ENCODE measurements around the gene ATOSA. TPM values are rescaled to one million over a fixed set of nuclear protein-coding genes. Genes with fewer than 3 reads are reported as not detected.

ATOSA gene
- polyA plus RNA-seq, 1 donor from 2014 or later: 64.0 TPM

DNA sequence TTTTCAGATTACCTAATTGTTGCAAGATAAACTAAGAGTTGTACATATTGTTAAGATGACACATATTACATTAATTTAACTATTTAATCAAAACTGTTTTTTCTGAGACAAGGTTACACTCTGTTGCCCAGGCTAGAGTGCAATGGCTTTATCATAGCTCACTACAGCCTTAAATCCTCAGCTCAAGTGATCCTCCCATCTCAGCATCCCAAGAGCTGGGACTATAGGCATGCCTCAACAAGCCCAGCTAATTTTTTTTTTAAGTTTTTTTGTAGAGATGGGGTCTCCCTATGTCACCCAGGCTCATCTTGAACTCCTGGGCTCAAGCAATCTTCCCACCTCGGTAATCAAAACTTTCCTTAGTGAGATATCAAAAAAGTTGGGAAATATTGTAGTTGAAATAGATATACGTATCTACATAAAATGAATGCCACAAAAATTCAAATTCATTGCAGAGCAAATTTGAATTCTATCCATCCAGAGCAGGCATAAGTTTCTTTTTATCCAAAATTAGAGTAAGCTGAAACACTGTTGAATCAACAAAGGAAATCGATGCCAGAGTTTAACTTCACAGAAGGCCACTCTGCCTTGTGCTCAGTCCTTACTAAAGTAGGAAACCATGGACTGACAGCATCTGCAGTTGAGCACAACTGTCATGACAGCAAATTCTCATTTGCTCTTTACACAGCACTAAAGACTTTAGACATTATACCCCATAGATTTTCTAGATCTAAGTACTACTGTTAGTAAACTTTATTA lies 15.5 kb downstream of the ATOSA start:
- H3K9ac ChIP-seq (ENCODE audit: low read length): no peak overlapping the region
- H3K27me3 ChIP-seq (ENCODE audit: insufficient read depth, low read depth, low read length): no peaks in the 10 kb centered on the region
- TF ChIP-seq RAD21 (conservative IDR thresholded peaks at IDR 0.05) (no peak), MXI1 (conservative IDR thresholded peaks at IDR 0.05; ENCODE audit: poor library complexity, severe bottlenecking) (no peak), SMC3 (conservative IDR thresholded peaks at IDR 0.05; ENCODE audit: poor library complexity) (no peak), EP300 (conservative IDR thresholded peaks at IDR 0.05; ENCODE audit: poor library complexity, severe bottlenecking) (no peak)
- H3F3A ChIP-seq (ENCODE audit: insufficient read depth, low read length, poor library complexity, severe bottlenecking): no peaks in the 10 kb centered on the region
- H3K4me2 ChIP-seq (ENCODE audit: low read length): no peak overlapping the region
- no peaks in the 10 kb centered on the region for H3K9me2 ChIP-seq (ENCODE audit: insufficient read depth, low read length)
- peaks cover 7% of the 10 kb centered on the region for H3K36me3 ChIP-seq (ENCODE audit: insufficient read depth, low read length)
- H2AFZ ChIP-seq (ENCODE audit: low read depth, low read length): no peak overlapping the region
- H3K9me3 ChIP-seq (ENCODE audit: low read length): no peaks in the 10 kb centered on the region
- no peak overlapping the region for H3K27ac ChIP-seq (ENCODE audit: low read length)
- H3K4me3 ChIP-seq (ENCODE audit: low read length): no peak overlapping the region
- H4K20me1 ChIP-seq (ENCODE audit: insufficient read depth): no peaks in the 10 kb centered on the region
- peaks cover 5% of the 10 kb centered on the region for H3K79me2 ChIP-seq (replicated peaks; ENCODE audit: insufficient read depth, low read length)

DNA sequence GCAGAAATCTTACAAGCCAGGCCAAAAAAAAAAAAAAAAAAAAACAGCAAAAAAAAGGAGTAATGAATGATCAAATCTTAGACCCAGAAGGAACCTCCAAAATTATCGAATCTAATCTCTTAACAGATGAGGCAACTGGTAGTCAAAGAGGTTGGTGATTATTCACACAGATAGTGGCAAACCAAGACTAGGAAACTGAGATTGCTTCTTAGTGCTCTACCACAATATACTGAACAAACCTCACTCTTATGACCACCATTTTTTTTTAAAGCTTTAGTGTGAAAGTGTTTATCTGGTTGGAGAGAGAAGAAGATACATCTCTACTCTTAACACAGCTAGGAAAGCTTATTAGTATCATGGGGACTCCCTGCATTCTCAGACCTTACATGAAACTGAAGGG lies 17.3 kb downstream of the ATOSA start:
- TF ChIP-seq EP300 (conservative IDR thresholded peaks at IDR 0.05; ENCODE audit: poor library complexity, severe bottlenecking) (no peak), MXI1 (conservative IDR thresholded peaks at IDR 0.05; ENCODE audit: poor library complexity, severe bottlenecking) (no peak), RAD21 (conservative IDR thresholded peaks at IDR 0.05) (no peak)
- TF ChIP-seq, protein P1, sequence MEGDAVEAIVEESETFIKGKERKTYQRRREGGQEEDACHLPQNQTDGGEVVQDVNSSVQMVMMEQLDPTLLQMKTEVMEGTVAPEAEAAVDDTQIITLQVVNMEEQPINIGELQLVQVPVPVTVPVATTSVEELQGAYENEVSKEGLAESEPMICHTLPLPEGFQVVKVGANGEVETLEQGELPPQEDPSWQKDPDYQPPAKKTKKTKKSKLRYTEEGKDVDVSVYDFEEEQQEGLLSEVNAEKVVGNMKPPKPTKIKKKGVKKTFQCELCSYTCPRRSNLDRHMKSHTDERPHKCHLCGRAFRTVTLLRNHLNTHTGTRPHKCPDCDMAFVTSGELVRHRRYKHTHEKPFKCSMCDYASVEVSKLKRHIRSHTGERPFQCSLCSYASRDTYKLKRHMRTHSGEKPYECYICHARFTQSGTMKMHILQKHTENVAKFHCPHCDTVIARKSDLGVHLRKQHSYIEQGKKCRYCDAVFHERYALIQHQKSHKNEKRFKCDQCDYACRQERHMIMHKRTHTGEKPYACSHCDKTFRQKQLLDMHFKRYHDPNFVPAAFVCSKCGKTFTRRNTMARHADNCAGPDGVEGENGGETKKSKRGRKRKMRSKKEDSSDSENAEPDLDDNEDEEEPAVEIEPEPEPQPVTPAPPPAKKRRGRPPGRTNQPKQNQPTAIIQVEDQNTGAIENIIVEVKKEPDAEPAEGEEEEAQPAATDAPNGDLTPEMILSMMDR (IDR thresholded peaks at IDR 0.05; ENCODE audit: poor library complexity, severe bottlenecking): no peak
- Histone ChIP-seq H3K4me3 (ENCODE audit: low read length) (no peak overlapping the region), H3K79me2 (replicated peaks; ENCODE audit: insufficient read depth, low read length) (peaks cover 5% of the 10 kb centered on the region), H3F3A (ENCODE audit: insufficient read depth, low read length, poor library complexity, severe bottlenecking) (no peaks in the 10 kb centered on the region), H3K36me3 (ENCODE audit: insufficient read depth, low read length) (peaks cover 7% of the 10 kb centered on the region), H3K4me2 (ENCODE audit: low read length) (no peak overlapping the region), H3K9me3 (ENCODE audit: low read length) (no peaks in the 10 kb centered on the region), H3K9me2 (ENCODE audit: insufficient read depth, low read length) (no peaks in the 10 kb centered on the region), H3K27me3 (ENCODE audit: insufficient read depth, low read depth, low read length) (no peaks in the 10 kb centered on the region), H2AFZ (ENCODE audit: low read depth, low read length) (no peak overlapping the region), H4K20me1 (ENCODE audit: insufficient read depth) (no peaks in the 10 kb centered on the region), H3K9ac (ENCODE audit: low read length) (no peak overlapping the region), H3K27ac (ENCODE audit: low read length) (no peak overlapping the region)

DNA sequence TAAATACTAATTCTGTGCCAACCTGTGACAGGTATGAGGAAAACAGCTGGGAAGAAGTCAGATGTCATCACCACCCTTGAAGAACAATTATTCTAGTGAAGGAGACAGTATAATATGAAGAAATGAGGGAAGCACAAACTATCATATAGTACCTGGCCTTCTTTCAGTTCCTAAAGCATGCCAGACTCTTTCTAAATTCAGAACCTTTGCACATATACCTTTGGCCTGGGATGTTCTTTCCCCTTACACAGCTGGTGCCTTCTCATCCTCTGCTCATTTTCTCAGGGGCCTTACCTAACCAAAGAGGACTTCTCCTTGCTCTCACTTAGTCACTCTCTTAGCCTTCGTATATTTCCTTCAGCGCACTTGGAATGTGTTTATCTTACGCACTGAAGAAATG lies 19.0 kb downstream of the ATOSA start:
- H3K27ac ChIP-seq (ENCODE audit: low read length): no peak overlapping the region
- no peaks in the 10 kb centered on the region for H3K9me3 ChIP-seq (ENCODE audit: low read length)
- no peaks in the 10 kb centered on the region for H3K27me3 ChIP-seq (ENCODE audit: insufficient read depth, low read depth, low read length)
- H3K4me2 ChIP-seq (ENCODE audit: low read length): no peak overlapping the region
- H2AFZ ChIP-seq (ENCODE audit: low read depth, low read length): no peak overlapping the region
- no peaks in the 10 kb centered on the region for H3K79me2 ChIP-seq (replicated peaks; ENCODE audit: insufficient read depth, low read length)
- H4K20me1 ChIP-seq (ENCODE audit: insufficient read depth): no peaks in the 10 kb centered on the region
- no peak overlapping the region for H3K4me3 ChIP-seq (ENCODE audit: low read length)
- no peak overlapping the region for H3K9ac ChIP-seq (ENCODE audit: low read length)
- no peaks in the 10 kb centered on the region for H3K9me2 ChIP-seq (ENCODE audit: insufficient read depth, low read length)
- H3F3A ChIP-seq (ENCODE audit: insufficient read depth, low read length, poor library complexity, severe bottlenecking): no peaks in the 10 kb centered on the region
- no peaks in the 10 kb centered on the region for H3K36me3 ChIP-seq (ENCODE audit: insufficient read depth, low read length)
- TF ChIP-seq EP300 (conservative IDR thresholded peaks at IDR 0.05; ENCODE audit: poor library complexity, severe bottlenecking): no peak
- no peak for TF ChIP-seq EZH2 (IDR thresholded peaks at IDR 0.05; ENCODE audit: borderline replicate concordance, insufficient read depth, low read length, poor library complexity, severe bottlenecking)
- no peak for TF ChIP-seq SMC3 (conservative IDR thresholded peaks at IDR 0.05; ENCODE audit: poor library complexity)
- no peak for TF ChIP-seq RAD21 (conservative IDR thresholded peaks at IDR 0.05)
- TF ChIP-seq, protein P1 (IDR thresholded peaks at IDR 0.05; ENCODE audit: poor library complexity, severe bottlenecking): no peak
- no peak for TF ChIP-seq MXI1 (conservative IDR thresholded peaks at IDR 0.05; ENCODE audit: poor library complexity, severe bottlenecking)
- TF ChIP-seq POLR2AphosphoS5 (IDR thresholded peaks at IDR 0.05): no peak
- no peak for TF ChIP-seq TAF1 (IDR thresholded peaks at IDR 0.05; ENCODE audit: low read depth)
- TF ChIP-seq, protein P2, sequence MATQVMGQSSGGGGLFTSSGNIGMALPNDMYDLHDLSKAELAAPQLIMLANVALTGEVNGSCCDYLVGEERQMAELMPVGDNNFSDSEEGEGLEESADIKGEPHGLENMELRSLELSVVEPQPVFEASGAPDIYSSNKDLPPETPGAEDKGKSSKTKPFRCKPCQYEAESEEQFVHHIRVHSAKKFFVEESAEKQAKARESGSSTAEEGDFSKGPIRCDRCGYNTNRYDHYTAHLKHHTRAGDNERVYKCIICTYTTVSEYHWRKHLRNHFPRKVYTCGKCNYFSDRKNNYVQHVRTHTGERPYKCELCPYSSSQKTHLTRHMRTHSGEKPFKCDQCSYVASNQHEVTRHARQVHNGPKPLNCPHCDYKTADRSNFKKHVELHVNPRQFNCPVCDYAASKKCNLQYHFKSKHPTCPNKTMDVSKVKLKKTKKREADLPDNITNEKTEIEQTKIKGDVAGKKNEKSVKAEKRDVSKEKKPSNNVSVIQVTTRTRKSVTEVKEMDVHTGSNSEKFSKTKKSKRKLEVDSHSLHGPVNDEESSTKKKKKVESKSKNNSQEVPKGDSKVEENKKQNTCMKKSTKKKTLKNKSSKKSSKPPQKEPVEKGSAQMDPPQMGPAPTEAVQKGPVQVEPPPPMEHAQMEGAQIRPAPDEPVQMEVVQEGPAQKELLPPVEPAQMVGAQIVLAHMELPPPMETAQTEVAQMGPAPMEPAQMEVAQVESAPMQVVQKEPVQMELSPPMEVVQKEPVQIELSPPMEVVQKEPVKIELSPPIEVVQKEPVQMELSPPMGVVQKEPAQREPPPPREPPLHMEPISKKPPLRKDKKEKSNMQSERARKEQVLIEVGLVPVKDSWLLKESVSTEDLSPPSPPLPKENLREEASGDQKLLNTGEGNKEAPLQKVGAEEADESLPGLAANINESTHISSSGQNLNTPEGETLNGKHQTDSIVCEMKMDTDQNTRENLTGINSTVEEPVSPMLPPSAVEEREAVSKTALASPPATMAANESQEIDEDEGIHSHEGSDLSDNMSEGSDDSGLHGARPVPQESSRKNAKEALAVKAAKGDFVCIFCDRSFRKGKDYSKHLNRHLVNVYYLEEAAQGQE (IDR thresholded peaks at IDR 0.05; ENCODE audit: borderline replicate concordance): no peak
